ENCODE measurements around the gene ZNF101. TPM values are rescaled to one million over a fixed set of nuclear protein-coding genes. Genes with fewer than 3 reads are reported as not detected.

Gene ZNF101
- total and polyA plus RNA-seq, 9 of the 15 experiments (the other 6 are each of a cell fraction or from before 2014, with no cell fraction given), result 9.6 to 20.3 (median 12.4) TPM

- in situ Hi-C loops (cut with MboI) (no loop called here), intact Hi-C loops (cut with micrococcal nuclease) (no loop called here)
- CTCF ChIA-PET (ENCODE audit: low intra/inter-chr PET ratio), result no interaction called here
- TF ChIP-seq, protein P1, sequence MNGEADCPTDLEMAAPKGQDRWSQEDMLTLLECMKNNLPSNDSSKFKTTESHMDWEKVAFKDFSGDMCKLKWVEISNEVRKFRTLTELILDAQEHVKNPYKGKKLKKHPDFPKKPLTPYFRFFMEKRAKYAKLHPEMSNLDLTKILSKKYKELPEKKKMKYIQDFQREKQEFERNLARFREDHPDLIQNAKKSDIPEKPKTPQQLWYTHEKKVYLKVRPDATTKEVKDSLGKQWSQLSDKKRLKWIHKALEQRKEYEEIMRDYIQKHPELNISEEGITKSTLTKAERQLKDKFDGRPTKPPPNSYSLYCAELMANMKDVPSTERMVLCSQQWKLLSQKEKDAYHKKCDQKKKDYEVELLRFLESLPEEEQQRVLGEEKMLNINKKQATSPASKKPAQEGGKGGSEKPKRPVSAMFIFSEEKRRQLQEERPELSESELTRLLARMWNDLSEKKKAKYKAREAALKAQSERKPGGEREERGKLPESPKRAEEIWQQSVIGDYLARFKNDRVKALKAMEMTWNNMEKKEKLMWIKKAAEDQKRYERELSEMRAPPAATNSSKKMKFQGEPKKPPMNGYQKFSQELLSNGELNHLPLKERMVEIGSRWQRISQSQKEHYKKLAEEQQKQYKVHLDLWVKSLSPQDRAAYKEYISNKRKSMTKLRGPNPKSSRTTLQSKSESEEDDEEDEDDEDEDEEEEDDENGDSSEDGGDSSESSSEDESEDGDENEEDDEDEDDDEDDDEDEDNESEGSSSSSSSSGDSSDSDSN (IDR thresholded peaks at IDR 0.05; ENCODE audit: borderline replicate concordance in 1 of 2, low read depth in 2 of 2, low read length in 2 of 2), result no peak
- TF ChIP-seq POLR2G (IDR thresholded peaks at IDR 0.05; ENCODE audit: low read depth, low read length), result peak; percentile 47; the same call in 1 of the 2 replicates
- TF ChIP-seq, protein P2, sequence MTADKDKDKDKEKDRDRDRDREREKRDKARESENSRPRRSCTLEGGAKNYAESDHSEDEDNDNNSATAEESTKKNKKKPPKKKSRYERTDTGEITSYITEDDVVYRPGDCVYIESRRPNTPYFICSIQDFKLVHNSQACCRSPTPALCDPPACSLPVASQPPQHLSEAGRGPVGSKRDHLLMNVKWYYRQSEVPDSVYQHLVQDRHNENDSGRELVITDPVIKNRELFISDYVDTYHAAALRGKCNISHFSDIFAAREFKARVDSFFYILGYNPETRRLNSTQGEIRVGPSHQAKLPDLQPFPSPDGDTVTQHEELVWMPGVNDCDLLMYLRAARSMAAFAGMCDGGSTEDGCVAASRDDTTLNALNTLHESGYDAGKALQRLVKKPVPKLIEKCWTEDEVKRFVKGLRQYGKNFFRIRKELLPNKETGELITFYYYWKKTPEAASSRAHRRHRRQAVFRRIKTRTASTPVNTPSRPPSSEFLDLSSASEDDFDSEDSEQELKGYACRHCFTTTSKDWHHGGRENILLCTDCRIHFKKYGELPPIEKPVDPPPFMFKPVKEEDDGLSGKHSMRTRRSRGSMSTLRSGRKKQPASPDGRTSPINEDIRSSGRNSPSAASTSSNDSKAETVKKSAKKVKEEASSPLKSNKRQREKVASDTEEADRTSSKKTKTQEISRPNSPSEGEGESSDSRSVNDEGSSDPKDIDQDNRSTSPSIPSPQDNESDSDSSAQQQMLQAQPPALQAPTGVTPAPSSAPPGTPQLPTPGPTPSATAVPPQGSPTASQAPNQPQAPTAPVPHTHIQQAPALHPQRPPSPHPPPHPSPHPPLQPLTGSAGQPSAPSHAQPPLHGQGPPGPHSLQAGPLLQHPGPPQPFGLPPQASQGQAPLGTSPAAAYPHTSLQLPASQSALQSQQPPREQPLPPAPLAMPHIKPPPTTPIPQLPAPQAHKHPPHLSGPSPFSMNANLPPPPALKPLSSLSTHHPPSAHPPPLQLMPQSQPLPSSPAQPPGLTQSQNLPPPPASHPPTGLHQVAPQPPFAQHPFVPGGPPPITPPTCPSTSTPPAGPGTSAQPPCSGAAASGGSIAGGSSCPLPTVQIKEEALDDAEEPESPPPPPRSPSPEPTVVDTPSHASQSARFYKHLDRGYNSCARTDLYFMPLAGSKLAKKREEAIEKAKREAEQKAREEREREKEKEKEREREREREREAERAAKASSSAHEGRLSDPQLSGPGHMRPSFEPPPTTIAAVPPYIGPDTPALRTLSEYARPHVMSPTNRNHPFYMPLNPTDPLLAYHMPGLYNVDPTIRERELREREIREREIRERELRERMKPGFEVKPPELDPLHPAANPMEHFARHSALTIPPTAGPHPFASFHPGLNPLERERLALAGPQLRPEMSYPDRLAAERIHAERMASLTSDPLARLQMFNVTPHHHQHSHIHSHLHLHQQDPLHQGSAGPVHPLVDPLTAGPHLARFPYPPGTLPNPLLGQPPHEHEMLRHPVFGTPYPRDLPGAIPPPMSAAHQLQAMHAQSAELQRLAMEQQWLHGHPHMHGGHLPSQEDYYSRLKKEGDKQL (CRISPR knock-in tag; IDR thresholded peaks at IDR 0.05; ENCODE audit: borderline replicate concordance), result no peak
- TF ChIP-seq, protein P3, sequence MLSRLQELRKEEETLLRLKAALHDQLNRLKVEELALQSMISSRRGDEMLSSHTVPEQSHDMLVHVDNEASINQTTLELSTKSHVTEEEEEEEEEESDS (CRISPR knock-in tag; IDR thresholded peaks at IDR 0.05), result no peak
- TF ChIP-seq ZZZ3 (IDR thresholded peaks at IDR 0.05), result no peak
- TF ChIP-seq ZNF431 (CRISPR knock-in tag; IDR thresholded peaks at IDR 0.05), result no peak
- no peak for TF ChIP-seq HIVEP1 (CRISPR knock-in tag; IDR thresholded peaks at IDR 0.05)
- WGBS (ENCODE audit: insufficient coverage, low coverage, missing lambda C conversion rate), result 90% methylated on average over 8 of the region's 13 CpGs
- FAIRE-seq, result no peak
- Histone ChIP-seq H2AFZ (ENCODE audit: low read depth, low read length) (no peak overlapping the region), H3K79me2 (ENCODE audit: control insufficient read depth, insufficient read depth, low read length) (no peaks in the 10 kb centered on the region), H4K20me1 (replicated peaks; ENCODE audit: control insufficient read depth, insufficient read depth, low read length) (no peaks in the 10 kb centered on the region), H3K9me1 (ENCODE audit: control insufficient read depth, insufficient read depth, low read length) (no peaks in the 10 kb centered on the region), H3K9me3 (replicated peaks; ENCODE audit: control insufficient read depth, insufficient read depth, low read depth, low read length) (no peaks in the 10 kb centered on the region), H3K9ac (ENCODE audit: insufficient read depth in 1 of 2, low read depth in 2 of 2, low read length in 2 of 2) (no peak overlapping the region; a peak in 1 of 4 replicates), H3K4me1 (replicated peaks in 1 of 2; ENCODE audit: control insufficient read depth in 2 of 2, insufficient read depth in 2 of 2, low read length in 2 of 2) (peaks cover 0 to 4% of the 10 kb centered on the region in 2 experiments; a peak in 1 of 5 replicates), H3K36me3 (ENCODE audit: control insufficient read depth, insufficient read depth, low read length) (peaks cover 94% of the 10 kb centered on the region; the same call in 2 of the 3 replicates), H3K4me2 (ENCODE audit: insufficient read depth, low read length) (no peak overlapping the region), H3K27me3 (ENCODE audit: control insufficient read depth in 2 of 2, insufficient read depth in 2 of 2, low read length in 2 of 2) (no peaks in the 10 kb centered on the region), H3K4me3 (no peak overlapping the region), H3K27ac (ENCODE audit: extremely low read depth, low read depth, low read length) (no peak overlapping the region)
- DNase-seq (ENCODE audit: extremely low read depth in 1 of 4, low spot score in 3 of 4), result no peak
- POLR2A ChIA-PET, result interaction anchor here (5.6 kb wide), 1 partner anchor 11 kb away, joined by 40 read pairs; the partner anchor contains the start of gene ATP13A1
- no TSS peak for BruUV-seq (replicated peaks)
- ATAC-seq, result no peak
These were observed 17.6 kb upstream of the ZNF101 start for GRCh38 chr19:19651076-19651475.
